Activated CD4-positive, alpha-beta T cell treated with anti-CD3 and anti-CD28 coated beads, Interleukin-2, amount 10 ng/mL, durations not matched to agents 7 days and 5 days (primary cell): ENCODE data around the gene NLRP4. TPM values are rescaled to one million over a fixed set of nuclear protein-coding genes. Genes with fewer than 3 reads are reported as not detected.
"Not testable (repeated sequence)": the region's sequence is repeated elsewhere in the genome, so short reads cannot be mapped to it uniquely, and the experiment has no call there.

Source experiments
- CTCF ChIA-PET: fragments of 350-600 bp; sonication (Branson Sonifier 250); formaldehyde crosslinking; loops from one replicate; lab custom pipeline; 2021; ENCODE audit warnings: antibody characterized with exemption; lab: Charles Lee
- POLR2A ChIA-PET: fragments of 350-600 bp; sonication (Branson Sonifier 250); formaldehyde crosslinking; loops from one replicate; lab custom pipeline; 2021; ENCODE audit warnings: antibody characterized with exemption; lab: Charles Lee
- DNase-seq: peaks from one replicate; pipeline ENCODE4 v3.0.0-alpha.2; 2020
- H3K27ac Mint-ChIP-seq: one replicate; pipeline ENCODE4 v1.8.0; 2021; ENCODE audit warnings: mild to moderate bottlenecking, moderate library complexity, mixed read lengths
- H3K27me3 Mint-ChIP-seq: one replicate; pipeline ENCODE4 v1.8.0; 2021; ENCODE audit warnings: mixed read lengths
- H3K36me3 Mint-ChIP-seq: one replicate; pipeline ENCODE4 v1.8.0; 2021; ENCODE audit warnings: low read depth, mixed read lengths
- H3K4me1 Mint-ChIP-seq: one replicate; pipeline ENCODE4 v1.8.0; 2021; ENCODE audit warnings: mixed read lengths
- H3K4me3 Mint-ChIP-seq: one replicate; pipeline ENCODE4 v1.8.0; 2021; ENCODE audit warnings: mild to moderate bottlenecking, moderate library complexity, mixed read lengths
- H3K9me3 Mint-ChIP-seq: one replicate; pipeline ENCODE4 v1.8.0; 2021; ENCODE audit warnings: mixed read lengths
- total RNA-seq, 2 experiments: library from RNA; stranded (reverse); gene quantifications; one replicate each; pipeline ENCODE4 v1.2.3, GENCODE V29; 2021

Gene NLRP4
- total RNA-seq, 2 experiments from 2014 or later = not detected

GRCh38 chr19:55907746-55908145 lies 71.4 kb downstream of the NLRP4 start:
- POLR2A ChIA-PET = no interaction called here
- no peak for DNase-seq
- H3K4me3 Mint-ChIP-seq = no peak overlapping the region
- peaks cover 16% of the 10 kb centered on the region for H3K9me3 Mint-ChIP-seq
- no peaks in the 10 kb centered on the region for H3K4me1 Mint-ChIP-seq
- H3K27ac Mint-ChIP-seq = no peak overlapping the region
- H3K36me3 Mint-ChIP-seq = no peaks in the 10 kb centered on the region
- CTCF ChIA-PET = no interaction called here
- no peaks in the 10 kb centered on the region for H3K27me3 Mint-ChIP-seq

- no peak for DNase-seq
- CTCF ChIA-PET = interaction anchor here (0.6 kb wide), 1 partner anchor 1129 kb away, joined by 3 read pairs; no protein-coding TSS in a partner anchor
- Mint-ChIP-seq H3K36me3 (no peaks in the 10 kb centered on the region), H3K4me3 (no peak overlapping the region), H3K9me3 (peaks cover 13% of the 10 kb centered on the region), H3K27me3 (no peaks in the 10 kb centered on the region), H3K27ac (no peak overlapping the region), H3K4me1 (no peaks in the 10 kb centered on the region)
- POLR2A ChIA-PET = no interaction called here
These were observed 73.5 kb downstream of the NLRP4 start for GRCh38 chr19:55909801-55910200.

GRCh38 chr19:55912916-55913315 lies 76.6 kb downstream of the NLRP4 start:
- no peaks in the 10 kb centered on the region for H3K4me1 Mint-ChIP-seq
- H3K27ac Mint-ChIP-seq = no peak overlapping the region
- no peaks in the 10 kb centered on the region for H3K27me3 Mint-ChIP-seq
- no peaks in the 10 kb centered on the region for H3K36me3 Mint-ChIP-seq
- ChIA-PET POLR2A (no interaction called here), CTCF (no interaction called here)
- no peak for DNase-seq
- no peak overlapping the region for H3K4me3 Mint-ChIP-seq
- H3K9me3 Mint-ChIP-seq = peaks cover 13% of the 10 kb centered on the region

GRCh38 chr19:55913643-55914268 lies 77.4 kb downstream of the NLRP4 start:
- no peaks in the 10 kb centered on the region for H3K4me1 Mint-ChIP-seq
- no peaks in the 10 kb centered on the region for H3K36me3 Mint-ChIP-seq
- DNase-seq = no peak
- H3K9me3 Mint-ChIP-seq = peaks cover 17% of the 10 kb centered on the region
- no peak overlapping the region for H3K4me3 Mint-ChIP-seq
- ChIA-PET CTCF (no interaction called here), POLR2A (no interaction called here)
- H3K27me3 Mint-ChIP-seq = no peaks in the 10 kb centered on the region
- no peak overlapping the region for H3K27ac Mint-ChIP-seq

- Mint-ChIP-seq H3K36me3 (no peaks in the 10 kb centered on the region), H3K9me3 (peaks cover 39% of the 10 kb centered on the region), H3K4me3 (no peak overlapping the region), H3K27ac (no peak overlapping the region), H3K4me1 (no peaks in the 10 kb centered on the region), H3K27me3 (no peaks in the 10 kb centered on the region)
- no peak for DNase-seq
- ChIA-PET CTCF (no interaction called here), POLR2A (no interaction called here)
These were observed 87.2 kb downstream of the NLRP4 start for GRCh38 chr19:55923556-55923955.

- Mint-ChIP-seq H3K4me1 (no peaks in the 10 kb centered on the region), H3K9me3 (peaks cover 30% of the 10 kb centered on the region), H3K27ac (no peak overlapping the region), H3K27me3 (no peaks in the 10 kb centered on the region), H3K36me3 (no peaks in the 10 kb centered on the region), H3K4me3 (no peak overlapping the region)
- ChIA-PET POLR2A (no interaction called here), CTCF (no interaction called here)
- DNase-seq = no peak
These were observed 91.7 kb downstream of the NLRP4 start for GRCh38 chr19:55927991-55928390.

GRCh38 chr19:55929258-55929657 lies 92.9 kb downstream of the NLRP4 start:
- H3K27ac Mint-ChIP-seq, POLR2A ChIA-PET, H3K36me3 Mint-ChIP-seq, DNase-seq, H3K4me3 Mint-ChIP-seq, H3K27me3 Mint-ChIP-seq, H3K4me1 Mint-ChIP-seq, CTCF ChIA-PET: not testable (repeated sequence)
- peaks cover 31% of the 10 kb centered on the region for H3K9me3 Mint-ChIP-seq

GRCh38 chr19:55930996-55931515 lies 94.7 kb downstream of the NLRP4 start:
- CTCF ChIA-PET = no interaction called here
- POLR2A ChIA-PET = no interaction called here
- H3K36me3 Mint-ChIP-seq = no peaks in the 10 kb centered on the region
- H3K9me3 Mint-ChIP-seq = peaks cover 34% of the 10 kb centered on the region
- no peak for DNase-seq
- no peaks in the 10 kb centered on the region for H3K27me3 Mint-ChIP-seq
- no peak overlapping the region for H3K27ac Mint-ChIP-seq
- H3K4me1 Mint-ChIP-seq = no peaks in the 10 kb centered on the region
- no peak overlapping the region for H3K4me3 Mint-ChIP-seq

Other genes starting within 250 kb of the NLRP4 start
- gene FIZ1, start 237.0 kb upstream of the NLRP4 start, total RNA-seq = 10 to 100 TPM; 15.3 to 16.9 TPM
- gene ZNF524, start 236.3 kb upstream of the NLRP4 start, total RNA-seq = 10 to 100 TPM; 31.2 to 32.9 TPM
- 10 to 100 TPM; 14.2 TPM for gene ZNF865, start 230.9 kb upstream of the NLRP4 start, total RNA-seq
- 1 to 10 TPM; 4.3 to 5.8 TPM for gene ZNF784, start 212.0 kb upstream of the NLRP4 start, total RNA-seq
- gene ZNF580, start 195.5 kb upstream of the NLRP4 start, total RNA-seq = 10 to 100 TPM; 44.6 to 45.9 TPM
- gene ZNF581, start 192.9 kb upstream of the NLRP4 start, total RNA-seq = 10 to 100 TPM; 24.1 to 25.5 TPM
- gene CCDC106, start 188.3 kb upstream of the NLRP4 start, total RNA-seq = 1 to 10 TPM; 8.3 to 8.8 TPM
- gene U2AF2, start 181.5 kb upstream of the NLRP4 start, total RNA-seq = 100 to 1,000 TPM; 239 to 281 TPM
- 10 to 100 TPM; 50.8 to 64.2 TPM for gene EPN1, start 161.3 kb upstream of the NLRP4 start, total RNA-seq
- gene NLRP9, start 98.1 kb upstream of the NLRP4 start, total RNA-seq = not detected
- not detected for gene RFPL4A, start 77.4 kb upstream of the NLRP4 start, total RNA-seq
- gene RFPL4AL1, start 67.4 kb upstream of the NLRP4 start, total RNA-seq = not detected
- not detected for gene NLRP11, start 4.5 kb upstream of the NLRP4 start, total RNA-seq
- gene NLRP13, start 95.8 kb downstream of the NLRP4 start, total RNA-seq = not detected
- not detected for gene NLRP8, start 111.3 kb downstream of the NLRP4 start, total RNA-seq
- gene NLRP5, start 150.2 kb downstream of the NLRP4 start, total RNA-seq = not detected